NCI-H524 (cell line): Measurements from ENCODE around the gene CLSTN2.

Source experiments
- DNase-seq, 2 experiments: peaks; one replicate each; lab custom pipeline; 2025; lab: John Stamatoyannopoulos, UW

CLSTN2 gene

DNA sequence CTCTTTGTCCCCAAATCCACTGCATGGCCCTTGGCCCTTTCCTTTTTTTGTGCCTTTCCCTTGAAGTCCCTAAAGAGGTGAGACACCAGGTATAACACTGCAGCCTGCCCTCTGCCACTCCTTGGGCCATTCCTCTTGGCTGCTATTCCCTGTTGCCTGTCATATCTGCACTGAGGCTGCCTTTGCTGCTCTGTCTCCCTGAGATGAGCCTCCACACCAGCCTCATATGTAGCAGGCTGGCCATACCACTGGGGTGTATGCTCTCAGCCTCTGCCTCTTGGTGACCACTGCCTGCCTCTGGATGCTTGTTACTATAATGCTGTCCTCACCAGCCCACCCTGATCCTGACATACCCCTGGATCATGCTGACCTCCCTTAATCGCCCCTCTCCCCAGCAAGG is 252.0 kb downstream of the CLSTN2 start:
- DNase-seq, result no peak

DNA sequence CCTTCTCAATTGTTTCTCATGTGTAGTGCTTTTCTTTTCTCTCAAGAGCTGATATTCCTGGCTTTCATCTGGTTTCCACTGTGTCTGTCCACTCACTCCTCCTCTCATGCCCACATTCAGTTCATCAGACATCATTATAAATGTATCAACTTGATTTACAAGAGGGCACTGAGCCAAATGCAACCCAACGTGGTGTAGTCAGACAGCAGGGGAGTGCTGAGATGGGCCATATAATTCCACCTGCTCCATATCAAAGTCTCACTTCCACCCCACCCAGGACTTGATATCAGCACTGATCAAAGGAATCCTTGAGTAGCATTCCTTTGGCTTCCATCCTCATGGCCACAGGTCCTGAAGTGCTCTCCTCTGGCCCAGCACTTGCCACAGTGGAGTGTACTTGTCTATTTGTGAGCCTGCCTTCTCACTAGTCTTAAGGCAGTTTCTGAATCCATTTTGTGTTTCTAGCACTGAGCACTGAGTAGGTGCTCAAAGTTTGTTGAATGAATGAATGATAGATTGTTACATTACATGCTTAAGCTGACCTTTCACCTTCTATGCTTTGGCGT is 252.8 kb downstream of the CLSTN2 start:
- DNase-seq, result no peak

DNA sequence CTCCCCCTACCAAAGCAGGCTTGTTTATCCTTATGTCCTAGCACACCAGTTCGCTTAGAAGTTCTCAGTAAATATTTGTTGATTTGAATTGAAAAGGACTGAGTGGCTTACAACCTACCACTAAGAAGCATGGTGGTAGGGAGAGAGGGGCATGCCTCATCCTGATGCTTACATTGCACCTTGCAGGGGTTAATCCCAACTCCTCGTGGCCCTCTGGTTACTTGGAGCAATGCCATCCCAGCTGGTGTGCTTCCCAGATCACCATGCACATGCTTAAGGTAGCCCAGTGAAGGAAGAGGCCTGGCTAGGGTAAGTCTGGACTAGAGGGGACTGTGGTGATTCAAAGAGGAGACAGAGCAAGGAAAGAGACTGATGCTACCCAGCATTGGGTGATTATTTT is 253.3 kb downstream of the CLSTN2 start:
- peak; percentile 91 to 98 for DNase-seq

DNA sequence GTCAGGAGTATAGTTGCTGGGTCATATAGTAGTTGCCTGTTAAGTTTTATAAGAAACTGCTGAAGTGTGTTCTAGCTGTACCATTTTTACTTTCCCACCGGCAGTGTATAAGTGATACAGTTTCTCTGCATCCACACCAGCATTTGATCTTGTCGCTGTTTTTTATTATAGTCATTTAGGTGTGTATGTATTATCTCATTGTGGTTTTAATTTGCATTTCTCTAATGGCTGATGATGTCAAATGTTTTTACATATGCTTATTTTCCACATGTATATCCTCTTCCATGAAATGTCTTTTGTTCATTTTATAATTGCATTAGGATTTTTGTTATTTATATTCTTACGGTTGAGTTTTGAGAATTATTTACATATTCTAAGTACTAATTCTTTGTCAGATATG is 254.3 kb downstream of the CLSTN2 start:
- no peak for DNase-seq

DNA sequence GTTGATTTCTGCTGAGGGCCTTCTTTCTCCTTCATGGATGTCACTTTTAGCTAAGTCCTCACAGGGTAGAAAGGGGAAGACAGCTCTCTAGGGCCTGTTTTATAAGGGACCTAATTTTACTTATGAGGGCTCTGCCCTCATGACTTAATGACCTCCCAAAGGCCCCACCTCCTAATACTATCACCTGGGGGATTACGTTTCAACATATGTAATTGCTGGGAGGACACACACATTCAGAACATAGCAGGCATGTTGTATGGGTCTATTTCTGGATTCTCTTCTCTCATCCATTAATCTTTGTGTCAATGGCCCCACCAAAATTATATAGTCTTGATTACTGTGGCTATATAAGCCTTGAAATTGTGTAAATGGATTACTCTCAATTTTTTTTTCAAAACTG is 255.0 kb downstream of the CLSTN2 start:
- DNase-seq, result no peak

DNA sequence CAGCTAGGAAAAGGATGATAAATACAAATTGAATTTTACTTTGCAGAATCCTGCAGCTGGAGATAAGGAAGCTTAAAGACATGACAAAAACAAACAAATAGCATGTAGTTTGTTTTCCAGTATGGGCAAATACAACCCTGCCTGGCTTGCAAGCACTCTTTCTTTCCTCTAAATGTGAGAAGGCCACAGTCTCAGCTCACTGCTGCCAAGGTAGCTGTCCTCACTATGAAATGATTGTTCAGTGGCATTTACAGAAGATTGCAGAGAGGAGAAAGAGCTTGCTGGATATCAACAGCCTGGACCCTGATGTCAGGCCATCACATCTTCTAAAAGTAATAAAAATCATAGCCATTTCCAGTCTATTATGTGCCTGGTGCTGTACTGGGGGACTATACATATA is 262.0 kb downstream of the CLSTN2 start:
- no peak for DNase-seq

DNA sequence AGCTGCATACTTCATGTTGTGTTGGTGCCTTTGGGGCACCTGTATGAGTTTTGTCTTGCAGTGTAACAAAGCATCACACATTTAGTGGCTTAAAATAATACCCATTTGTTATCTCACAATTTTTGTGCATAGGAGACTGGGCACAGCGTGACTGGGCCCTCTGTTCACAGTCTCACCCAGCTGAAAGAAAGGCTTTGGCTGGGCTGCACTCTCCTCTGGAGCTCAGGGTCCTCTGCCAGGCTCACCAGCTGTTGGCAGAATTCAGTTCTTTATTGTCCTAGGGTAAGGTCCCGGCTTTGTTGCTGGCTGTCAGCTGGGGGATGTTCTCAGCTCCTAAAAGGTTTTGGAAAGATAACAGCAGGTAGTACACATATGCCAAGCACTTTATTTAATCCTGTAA is 263.3 kb downstream of the CLSTN2 start:
- peak; percentile 90 to 96 for DNase-seq

DNA sequence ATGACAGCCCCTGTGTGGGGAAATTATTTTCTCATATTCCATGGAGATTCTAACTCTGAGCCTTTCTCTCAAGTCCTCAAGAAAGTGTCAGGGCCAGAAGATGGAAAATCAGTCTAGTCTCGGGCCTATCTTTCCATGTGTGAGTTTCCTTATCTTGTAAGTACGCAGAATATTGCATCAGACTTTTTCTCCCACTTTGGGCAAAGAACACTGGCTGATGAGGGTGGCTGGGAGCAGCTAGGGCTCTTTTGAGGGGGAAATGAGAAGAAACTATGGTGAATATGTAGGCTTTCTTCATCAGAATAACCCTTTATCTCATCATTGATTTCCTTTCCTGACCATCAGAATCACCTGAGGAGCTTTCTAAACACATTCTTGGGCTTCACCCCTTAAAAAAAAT is 264.0 kb downstream of the CLSTN2 start:
- no peak for DNase-seq

DNA sequence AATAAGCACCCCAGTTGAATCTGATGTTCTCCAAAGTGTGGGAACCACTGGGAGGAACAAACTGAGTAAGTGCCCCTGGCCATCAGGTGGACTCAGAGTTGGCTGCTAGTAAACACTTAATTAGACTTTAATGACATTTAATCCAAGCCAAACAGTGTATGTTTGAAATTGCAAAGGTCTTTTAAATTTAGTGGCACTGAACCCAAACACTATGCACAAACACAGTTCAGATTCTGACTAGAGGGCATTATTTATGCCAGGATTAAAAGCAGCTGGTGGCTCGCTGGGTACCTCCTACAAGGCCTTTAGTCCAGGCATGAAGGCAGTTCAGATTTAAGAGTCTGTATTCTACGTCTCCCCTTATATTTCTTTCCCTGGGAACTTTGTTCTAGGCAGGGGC is 264.8 kb downstream of the CLSTN2 start:
- DNase-seq, result peak in 1 of 2 experiments; percentile 50

DNA sequence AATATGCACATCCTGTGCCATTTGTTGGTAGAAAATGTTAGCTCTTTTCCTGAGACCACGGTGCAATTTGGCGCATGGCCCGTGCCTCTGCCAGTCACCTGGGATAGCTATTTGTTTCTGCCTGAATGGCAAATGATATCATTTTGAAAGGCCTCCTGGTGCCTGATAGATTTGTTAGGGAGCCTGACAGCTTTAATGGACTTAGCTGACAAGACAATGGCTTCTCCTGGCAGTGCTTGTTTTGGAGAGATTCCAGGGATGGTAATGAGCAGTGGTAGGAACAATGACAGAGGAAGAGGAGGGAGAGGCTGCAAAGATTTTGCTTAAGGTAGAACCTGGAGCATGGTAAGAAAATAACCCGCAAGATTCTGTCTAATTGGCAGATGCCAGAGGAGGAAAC is 268.5 kb downstream of the CLSTN2 start:
- peak in 1 of 2 experiments; percentile 19 for DNase-seq

DNA sequence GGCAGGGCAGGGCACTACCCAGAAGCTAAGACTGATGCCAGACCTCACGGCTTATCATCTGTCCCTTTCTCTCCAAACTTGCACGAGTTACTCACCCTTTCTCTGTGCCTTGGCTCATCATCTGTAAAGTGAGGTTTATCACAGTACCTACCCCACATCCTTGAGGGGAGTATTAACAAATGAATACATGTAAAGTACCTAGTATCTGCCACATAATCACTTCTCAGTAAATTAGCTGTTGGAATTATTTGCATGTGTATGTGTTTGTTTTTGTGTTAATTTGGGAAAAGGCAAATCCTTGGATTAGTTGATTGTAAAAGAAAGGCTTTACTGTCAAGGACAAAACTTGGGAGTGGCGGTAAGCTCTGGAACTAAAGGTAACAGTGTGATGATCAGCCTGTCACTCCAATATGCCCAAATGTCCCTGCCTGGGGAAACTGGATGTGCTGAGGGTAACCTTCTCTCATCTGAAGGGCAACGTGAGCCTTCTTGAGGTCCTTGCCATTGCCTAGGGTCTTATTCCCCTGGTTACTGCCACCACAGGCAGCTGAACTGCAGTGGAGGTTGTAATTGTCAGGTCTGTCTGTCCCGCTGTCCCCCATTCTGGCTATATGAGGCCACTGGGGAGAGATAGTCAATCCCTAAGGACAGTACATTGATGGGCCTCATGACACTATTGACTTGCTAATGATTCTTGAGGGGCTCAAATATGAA is 269.4 kb downstream of the CLSTN2 start:
- no peak for DNase-seq

DNA sequence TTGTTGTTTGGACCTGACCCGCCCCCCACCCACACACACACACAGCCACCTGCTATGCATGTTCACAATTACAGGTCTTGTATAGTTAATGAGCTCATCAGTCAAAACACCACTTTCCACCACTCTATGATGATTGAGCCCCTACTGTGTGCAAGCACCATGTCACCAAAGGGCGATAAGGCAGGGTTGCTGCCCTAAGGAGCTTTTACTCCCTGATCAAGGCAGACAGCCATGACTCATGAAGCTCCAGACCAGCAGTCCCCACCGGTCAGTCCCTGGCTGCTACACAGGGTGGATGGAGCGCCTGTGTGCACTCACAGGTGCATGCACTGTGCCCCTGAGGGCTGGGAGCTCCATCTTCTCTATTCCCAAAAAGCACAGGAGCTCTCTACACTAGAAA is 270.6 kb downstream of the CLSTN2 start:
- no peak for DNase-seq

DNA sequence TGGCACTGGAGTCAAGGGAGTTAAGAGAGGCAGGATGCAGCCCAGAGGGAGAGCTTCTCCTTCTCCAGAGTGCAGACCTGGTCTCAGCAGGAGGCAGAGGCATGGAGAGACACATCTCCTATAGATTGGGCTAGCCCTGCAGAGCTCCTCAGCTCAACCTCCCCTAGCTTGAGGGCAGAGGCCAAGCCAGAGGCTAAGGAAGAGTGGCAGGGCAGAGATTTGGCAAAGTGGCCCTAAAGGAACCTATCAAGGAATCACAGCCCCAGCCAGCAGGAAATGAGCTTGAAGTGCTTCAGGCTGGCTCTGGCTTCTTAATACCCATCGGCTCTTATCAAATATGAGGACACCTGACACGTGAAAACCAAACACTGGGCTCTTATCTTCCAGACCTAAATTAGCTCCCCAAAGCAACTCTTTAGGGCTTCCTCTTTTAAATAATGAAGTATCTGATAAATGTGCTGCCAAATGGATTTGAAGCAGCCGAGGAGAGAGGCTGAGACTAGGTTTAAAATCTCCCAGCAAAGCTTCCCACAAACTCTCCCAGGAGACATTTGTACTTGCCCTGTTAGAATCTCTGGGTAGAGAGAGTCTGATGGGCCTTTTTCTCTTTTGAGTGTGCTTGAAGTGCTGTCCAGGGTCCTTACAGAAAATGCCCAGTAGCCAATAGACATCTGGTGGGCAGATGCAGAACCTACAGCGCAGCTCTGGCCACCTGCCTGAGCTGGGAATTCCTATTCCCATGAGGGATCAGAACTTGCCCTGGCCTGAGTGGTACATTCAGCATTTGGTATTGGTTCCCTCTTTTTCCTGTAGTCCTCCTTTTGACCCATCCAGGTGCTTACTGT is 271.4 kb downstream of the CLSTN2 start:
- DNase-seq, result peak; percentile 93 to 94

DNA sequence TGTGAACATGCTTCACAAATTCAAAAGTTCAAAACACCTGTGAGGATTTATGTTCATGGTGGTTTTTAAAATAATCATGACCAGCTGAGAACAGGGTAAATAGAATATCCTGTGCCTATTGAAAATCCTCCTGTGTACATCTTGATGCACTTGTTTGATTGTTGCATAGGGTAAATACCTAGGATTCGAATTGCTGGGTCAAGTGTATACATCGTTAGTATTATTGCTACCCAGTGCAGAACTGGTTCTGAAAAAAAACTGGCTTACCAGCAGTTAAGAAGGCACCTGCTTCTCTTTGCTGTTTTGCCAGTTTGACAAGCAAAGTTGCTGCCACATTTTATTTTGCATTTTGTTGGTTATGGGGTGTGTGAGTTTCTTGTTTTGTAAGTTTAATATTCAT is 272.6 kb downstream of the CLSTN2 start:
- no peak for DNase-seq

DNA sequence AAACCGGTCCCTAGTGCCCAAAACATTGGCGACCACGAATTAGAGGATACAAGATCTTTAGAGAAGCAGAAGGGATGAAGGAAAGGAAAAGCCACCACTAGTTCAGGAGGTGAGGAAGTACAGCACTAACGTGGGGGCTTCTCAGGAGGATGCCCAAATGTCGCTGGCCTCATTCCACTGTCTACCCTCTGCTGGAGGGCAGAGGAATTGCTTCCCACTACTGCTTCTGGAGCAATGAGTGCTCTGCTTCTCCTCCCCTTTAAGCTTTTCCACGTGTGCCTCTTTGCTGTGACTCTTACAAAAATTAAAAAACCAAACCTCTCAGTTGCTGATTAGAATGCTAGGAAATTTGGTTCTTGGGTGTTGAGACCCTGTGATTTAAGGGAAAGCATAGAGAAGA is 281.3 kb downstream of the CLSTN2 start:
- peak in 1 of 2 experiments; percentile 61 for DNase-seq

DNA sequence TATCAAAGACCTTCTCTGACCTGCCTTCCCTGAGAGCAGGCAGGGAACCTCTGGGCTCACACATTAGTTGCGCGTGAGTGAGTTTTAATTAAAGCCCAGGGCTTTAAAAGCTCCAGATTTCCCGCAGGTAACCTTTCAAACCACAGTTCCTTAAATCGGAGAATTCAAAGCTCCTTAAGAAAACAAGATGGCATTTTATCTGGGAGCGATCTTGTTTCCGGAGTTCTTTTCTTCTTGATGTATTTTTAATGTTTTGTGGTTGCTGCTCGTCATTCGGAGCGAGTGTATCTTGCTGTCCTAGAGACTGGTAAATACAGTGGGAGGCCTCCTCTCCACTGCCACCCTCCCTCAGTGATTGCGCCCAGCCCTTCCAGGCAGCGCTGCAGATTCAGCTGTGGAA is 284.3 kb downstream of the CLSTN2 start:
- DNase-seq, result no peak

DNA sequence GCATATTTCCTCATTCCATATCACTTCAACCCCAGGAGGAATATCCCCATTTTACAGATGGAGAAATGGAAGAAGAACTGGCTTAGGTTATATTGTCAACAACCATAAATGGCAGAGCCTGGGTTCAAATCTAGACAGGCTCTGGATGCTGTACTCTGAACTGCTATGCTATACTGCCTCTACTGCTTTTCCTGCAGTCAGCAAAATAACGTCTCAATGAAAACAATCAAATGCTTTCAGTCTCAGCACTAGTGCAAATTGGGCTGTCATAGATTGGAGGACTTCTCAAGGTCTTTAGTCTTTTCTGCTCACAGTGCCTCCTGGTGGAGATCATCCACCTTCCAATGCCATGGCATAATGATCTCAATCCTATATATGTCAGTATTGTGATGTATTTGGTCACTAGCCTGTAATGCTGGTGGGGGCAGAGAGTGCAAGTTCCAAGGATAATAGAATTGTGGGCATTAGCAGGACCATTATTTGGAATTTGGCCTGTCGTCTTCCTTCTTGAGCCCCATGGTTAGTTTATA is 285.0 kb downstream of the CLSTN2 start:
- peak in 1 of 2 experiments; percentile 25 for DNase-seq

DNA sequence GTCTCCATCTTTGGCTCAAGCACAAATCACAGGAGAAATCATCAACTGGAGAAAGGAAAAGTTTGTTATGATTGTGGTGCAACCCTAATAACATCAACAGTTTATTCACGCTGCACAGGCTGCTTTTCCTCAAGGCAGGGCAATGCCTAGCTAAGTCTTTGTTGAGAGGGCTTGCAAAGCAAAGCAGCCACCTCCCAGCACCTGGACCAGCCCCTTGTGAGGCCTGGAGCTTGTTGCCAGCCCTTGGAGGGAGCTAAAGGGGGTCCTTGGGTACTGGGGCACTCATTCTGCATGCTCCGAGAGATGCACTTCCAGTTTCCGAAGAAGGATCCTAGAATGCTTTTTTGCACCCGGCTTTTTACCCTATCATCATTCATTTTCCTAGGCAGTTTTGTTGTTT is 288.2 kb downstream of the CLSTN2 start:
- DNase-seq, result no peak

DNA sequence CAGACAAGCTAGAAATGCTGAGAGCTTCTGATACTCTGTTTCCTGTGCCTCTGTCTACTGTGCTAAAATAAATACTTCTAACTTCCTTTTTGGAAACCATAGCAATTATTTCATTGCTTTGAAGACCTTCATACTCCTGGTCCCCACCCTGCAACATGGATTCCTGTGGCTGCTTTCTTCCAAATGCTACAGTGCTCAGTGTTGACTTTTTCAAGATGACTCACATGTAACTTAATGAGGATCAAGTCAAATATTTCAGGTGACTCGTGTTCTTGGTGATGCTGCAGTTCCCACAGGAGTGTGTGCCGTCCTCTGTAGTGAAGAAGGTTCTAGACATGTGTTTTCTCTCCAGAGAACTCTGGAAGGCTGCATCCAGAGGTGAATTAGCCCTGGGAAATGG is 288.6 kb downstream of the CLSTN2 start:
- no peak for DNase-seq

DNA sequence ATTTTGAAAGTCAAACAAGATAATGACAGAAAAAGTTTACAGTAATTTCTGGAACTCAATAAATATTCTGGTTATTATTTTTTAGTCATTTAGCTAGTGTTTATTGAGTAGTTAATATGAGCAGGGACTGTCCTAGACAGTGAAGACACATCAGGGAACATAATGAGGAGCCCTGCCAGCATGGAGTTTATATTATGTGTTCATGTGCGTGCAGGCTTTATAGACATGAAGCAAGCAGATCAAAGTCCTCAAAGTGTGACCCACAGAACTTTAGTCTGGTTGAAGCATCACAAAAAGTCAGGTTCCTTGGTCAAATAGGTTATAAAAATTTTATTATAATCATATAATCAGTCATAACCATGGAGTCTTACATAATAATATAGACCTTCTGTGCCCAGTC is 289.3 kb downstream of the CLSTN2 start:
- DNase-seq, result no peak

DNA sequence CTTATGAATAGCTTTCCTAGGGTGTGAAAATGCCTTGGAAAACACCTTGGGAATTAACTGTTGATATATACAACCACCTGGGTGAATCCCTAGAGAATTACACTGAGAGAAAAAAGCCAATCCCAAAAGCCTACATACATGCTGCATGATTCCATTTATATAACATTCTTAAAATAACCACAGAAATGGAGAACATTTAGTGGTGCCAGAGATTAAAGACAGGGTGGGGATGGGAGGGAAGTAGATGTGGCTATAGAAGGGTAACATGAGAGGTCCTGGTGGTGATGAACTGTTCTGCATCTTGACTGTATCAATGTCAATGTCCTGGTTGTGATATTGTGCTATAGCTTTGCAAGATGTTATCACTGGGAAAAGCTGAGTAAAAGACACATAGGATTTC is 291.0 kb downstream of the CLSTN2 start:
- DNase-seq, result no peak

DNA sequence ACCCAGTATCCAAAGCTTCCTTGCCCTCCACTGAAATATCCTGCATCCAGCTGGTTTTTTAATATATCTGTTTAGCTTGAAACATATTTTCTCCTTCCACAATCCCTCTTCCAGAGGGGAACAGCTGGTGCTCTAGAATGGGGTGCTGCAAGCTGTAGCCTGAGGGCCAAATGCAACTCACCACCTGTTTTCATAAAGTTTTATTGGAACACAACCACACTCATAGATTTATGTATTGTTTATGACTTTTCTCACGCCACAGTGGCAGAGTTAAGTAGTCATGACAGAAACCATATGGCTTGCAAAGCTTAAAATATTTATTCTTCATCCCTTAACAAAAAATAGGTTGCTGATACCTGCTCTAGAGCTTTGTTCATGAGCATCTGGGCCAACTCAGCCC is 298.7 kb downstream of the CLSTN2 start:
- DNase-seq, result peak; percentile 64 to 90

DNA sequence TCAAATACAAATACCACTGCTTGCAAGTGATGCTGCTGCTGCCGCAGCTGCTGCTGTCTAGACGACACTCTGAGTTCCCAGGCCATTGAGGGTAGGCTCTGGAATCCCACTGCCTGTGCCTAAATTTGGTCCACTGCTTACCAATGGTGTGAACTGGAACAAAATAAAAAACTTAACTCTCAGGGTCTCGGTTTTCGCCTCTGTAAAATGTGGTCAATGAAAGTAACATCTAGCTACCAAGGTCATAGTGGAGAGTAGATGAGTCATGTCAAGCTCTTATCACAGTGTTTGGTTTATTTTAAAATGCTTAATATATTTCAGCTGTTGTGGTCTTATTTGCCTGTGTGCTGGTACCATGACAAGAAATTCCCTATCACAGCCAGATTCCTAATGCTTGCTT is 299.3 kb downstream of the CLSTN2 start:
- no peak for DNase-seq
